Bronchial epithelial cell (primary cell): ENCODE data around the gene PACS2. TPM values are rescaled to one million over a fixed set of nuclear protein-coding genes. Genes with fewer than 3 reads are reported as not detected.

Source experiments
- DNase-seq: peaks from one replicate; pipeline ENCODE4 v3.0.0-alpha.2; 2010; ENCODE audit warnings: low read depth
- FAIRE-seq: peaks from 2 replicates; lab custom pipeline; 2011; peaks lifted over from hg19 to GRCh38; lab: Jason Lieb, UNC
- H3K27me3 ChIP-seq: 2 replicates; pipeline ENCODE4 v1.5.1; 2011; ENCODE audit warnings: low read length; ENCODE audit not compliant: control insufficient read depth, insufficient read depth
- H3K36me3 ChIP-seq: 2 replicates; pipeline ENCODE4 v1.5.1; 2011; ENCODE audit warnings: low read length; ENCODE audit not compliant: control insufficient read depth, insufficient read depth
- H3K4me3 ChIP-seq: 2 replicates; pipeline ENCODE4 v1.5.1; 2011; ENCODE audit warnings: mild to moderate bottlenecking, low read depth, low read length, control low read depth
- total RNA-seq: library from RNA; depleted of rRNA; stranded (reverse); fragments of >200 nt; gene quantifications from 2 replicates; pipeline ENCODE4 v1.2.1, GENCODE V29; 2014
- TF ChIP-seq, protein P1 (sequence below): IDR thresholded peaks from 2 replicates; pipeline ENCODE4 v1.5.1; 2011; ENCODE audit warnings: mild to moderate bottlenecking, moderate library complexity, low read length, control low read depth, inconsistent platforms; ENCODE audit not compliant: insufficient read depth, severe bottlenecking

PACS2 gene
- total RNA-seq, 1 donor from 2014 or later = 42.4 TPM

DNA sequence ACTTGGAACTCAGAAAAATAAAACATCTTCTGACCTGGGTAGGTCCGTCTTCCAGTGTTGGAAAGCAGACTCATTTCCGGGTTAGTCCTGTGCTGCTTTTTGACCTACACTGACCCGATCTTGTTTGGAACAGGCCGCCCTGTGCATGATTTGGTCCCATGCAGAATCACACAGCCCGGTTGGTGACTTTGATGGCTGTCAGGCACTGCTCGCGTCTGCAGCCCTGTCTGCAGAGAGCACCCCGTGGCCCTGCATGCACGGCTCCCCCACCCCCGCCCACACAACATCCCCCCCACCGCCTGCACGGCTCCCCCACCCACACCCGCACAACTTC is 31.6 kb downstream of the PACS2 start:
- DNase-seq (no peak), FAIRE-seq (no peak)
- no peak overlapping the region for H3K4me3 ChIP-seq
- H3K27me3 ChIP-seq = no peaks in the 10 kb centered on the region
- H3K36me3 ChIP-seq = no peaks in the 10 kb centered on the region
- TF ChIP-seq, protein P1, sequence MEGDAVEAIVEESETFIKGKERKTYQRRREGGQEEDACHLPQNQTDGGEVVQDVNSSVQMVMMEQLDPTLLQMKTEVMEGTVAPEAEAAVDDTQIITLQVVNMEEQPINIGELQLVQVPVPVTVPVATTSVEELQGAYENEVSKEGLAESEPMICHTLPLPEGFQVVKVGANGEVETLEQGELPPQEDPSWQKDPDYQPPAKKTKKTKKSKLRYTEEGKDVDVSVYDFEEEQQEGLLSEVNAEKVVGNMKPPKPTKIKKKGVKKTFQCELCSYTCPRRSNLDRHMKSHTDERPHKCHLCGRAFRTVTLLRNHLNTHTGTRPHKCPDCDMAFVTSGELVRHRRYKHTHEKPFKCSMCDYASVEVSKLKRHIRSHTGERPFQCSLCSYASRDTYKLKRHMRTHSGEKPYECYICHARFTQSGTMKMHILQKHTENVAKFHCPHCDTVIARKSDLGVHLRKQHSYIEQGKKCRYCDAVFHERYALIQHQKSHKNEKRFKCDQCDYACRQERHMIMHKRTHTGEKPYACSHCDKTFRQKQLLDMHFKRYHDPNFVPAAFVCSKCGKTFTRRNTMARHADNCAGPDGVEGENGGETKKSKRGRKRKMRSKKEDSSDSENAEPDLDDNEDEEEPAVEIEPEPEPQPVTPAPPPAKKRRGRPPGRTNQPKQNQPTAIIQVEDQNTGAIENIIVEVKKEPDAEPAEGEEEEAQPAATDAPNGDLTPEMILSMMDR = no peak

DNA sequence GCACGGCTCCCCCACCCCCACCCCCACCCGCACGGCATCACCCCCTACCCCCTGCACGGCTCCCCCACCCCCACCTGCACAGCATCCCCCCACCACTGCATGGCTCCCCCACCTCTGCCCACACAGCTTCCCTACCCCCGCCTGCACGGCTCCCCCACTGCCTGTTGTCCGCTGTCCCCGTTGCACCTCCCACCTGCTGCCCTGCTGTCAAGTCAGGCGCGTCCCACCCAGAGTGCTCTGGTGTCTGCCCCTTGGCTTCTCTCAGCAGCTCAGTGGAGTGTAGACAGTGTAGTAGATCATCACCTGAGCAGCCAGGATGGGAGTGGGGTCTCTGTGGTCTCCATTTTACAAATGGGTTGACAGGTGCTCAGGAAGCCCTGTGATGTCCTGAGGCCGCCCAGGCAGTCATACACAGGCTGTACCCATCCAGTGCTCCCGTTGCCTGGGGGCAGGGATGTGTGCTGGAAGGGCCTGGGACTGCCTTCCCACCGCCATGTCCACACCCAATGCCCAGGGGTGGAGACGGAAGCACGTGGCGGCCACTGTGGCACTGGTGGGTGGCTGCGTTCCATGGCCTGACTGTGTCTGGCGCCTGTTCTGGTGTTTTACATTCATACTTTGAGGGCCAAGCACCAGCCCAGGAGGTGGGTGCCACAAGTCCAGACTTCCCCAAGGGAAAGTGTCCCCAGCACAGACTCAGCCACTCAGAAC is 32.5 kb downstream of the PACS2 start:
- TF ChIP-seq, protein P1 = no peak
- FAIRE-seq (no peak), DNase-seq (no peak)
- Histone ChIP-seq H3K27me3 (no peaks in the 10 kb centered on the region), H3K4me3 (no peak overlapping the region), H3K36me3 (no peaks in the 10 kb centered on the region)

DNA sequence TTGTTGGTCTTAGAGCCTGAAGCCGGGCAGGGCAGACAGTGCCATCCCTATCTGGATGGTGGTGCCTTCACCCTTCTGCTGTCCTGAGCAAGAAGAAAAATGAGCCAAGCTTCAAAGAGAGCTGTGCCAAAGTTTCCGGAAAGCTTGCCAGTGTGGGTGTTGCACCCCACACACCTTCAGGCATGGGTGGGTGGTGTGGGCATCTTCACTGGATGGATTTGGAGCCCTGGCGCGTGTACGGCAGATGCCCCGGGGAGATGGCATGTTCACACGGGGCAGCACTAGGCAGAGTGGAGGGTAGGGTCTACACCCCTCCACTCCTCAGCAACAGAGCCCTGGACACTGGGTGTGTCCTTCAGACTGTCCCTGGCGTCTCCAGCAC is 33.0 kb downstream of the PACS2 start:
- TF ChIP-seq, protein P1 = no peak
- FAIRE-seq (no peak), DNase-seq (no peak)
- no peaks in the 10 kb centered on the region for H3K27me3 ChIP-seq
- H3K4me3 ChIP-seq = no peak overlapping the region
- H3K36me3 ChIP-seq = no peaks in the 10 kb centered on the region

DNA sequence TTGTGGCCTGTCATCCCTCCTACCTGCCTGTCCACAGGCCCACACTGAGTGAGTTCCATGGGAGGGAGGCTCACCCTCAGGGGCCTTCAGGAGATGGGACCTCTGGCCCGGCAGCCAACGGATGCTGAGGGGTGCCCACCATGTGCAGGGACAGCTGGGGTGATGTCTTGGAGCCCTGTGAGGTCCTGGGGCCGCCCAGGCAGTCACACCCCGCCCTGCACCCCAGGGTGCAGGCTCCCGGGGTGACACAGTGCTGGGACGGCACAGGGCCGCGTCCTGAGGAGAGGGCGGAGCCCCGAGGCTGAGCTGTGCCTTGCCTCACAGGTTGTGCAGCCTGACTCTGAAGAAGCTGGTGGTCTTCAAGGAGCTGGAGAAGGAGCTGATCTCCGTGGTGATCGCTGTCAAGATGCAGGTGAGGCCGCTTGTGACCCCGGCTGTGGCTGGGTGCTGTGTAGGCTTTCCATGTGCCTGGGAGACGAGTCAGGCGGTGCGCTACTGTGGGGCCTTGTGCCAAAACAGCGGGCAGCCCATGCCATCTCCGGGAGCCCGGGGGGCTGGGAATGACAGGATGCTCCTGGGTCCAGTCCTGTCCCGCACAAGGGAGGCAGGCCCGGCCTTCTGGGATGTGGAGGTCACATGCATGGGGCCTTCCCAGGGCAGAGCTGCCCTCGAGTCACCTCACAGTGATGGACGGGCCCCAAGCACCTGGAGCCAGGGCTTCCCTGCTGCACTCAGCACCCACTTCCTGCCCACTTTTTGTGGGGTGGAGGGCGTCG is 33.8 kb downstream of the PACS2 start:
- H3K4me3 ChIP-seq = no peak overlapping the region
- no peak for DNase-seq
- no peaks in the 10 kb centered on the region for H3K27me3 ChIP-seq
- no peak for FAIRE-seq
- TF ChIP-seq, protein P1 = no peak
- no peaks in the 10 kb centered on the region for H3K36me3 ChIP-seq

DNA sequence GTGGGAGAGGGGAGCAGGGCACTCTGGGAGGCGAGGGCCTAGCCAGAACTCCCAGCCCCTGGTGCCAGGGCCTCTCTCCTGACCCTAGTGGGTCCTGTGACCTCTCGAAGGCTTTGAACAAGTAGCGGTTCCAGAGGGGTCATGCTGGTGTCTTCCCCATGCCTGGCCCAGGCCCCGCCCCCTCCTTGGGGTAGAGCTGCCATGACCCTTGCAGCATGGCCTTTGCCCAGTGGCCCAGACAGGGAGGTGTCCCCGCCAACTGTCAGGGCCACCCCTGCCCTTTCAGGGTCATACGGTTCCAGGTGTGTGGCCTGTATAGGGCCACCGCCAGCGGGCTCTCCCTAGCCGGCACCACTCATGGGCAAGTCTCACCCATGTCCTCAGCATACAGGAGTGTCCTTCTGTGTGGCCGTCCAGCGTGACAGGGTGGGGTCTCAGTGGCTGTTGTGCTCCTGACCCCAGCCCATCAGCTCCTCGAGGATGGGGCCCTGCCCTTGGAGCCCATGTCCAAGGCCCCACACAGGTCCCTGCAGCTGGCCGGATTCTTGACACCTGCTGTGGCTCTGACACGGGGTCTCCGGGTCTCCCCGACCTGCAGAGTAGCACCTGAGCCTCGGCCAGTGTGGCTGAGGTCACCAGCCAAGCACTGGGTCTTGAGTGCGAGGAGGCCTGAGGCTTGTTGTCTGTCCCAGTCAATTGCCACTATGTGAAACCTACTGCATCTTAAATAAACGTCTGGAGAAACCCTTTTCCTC is 34.6 kb downstream of the PACS2 start:
- no peak overlapping the region for H3K4me3 ChIP-seq
- no peak for DNase-seq
- TF ChIP-seq, protein P1 = no peak
- no peaks in the 10 kb centered on the region for H3K27me3 ChIP-seq
- no peak for FAIRE-seq
- no peaks in the 10 kb centered on the region for H3K36me3 ChIP-seq
